Liver (tissue), 3 donors: ENCODE measurements around the gene SCD5.

ENCODE experiments used
- CTCF ChIP-seq: fragments of 150-350 bp; IDR thresholded peaks from 2 replicates; pipeline ENCODE4 v1.5.1; 2017; ENCODE audit warnings: improper control_type of control experiment, low read depth, low read length; ENCODE audit not compliant: missing input control
- GABPA ChIP-seq, 2 donors: IDR thresholded peaks in 1 of 2; conservative IDR thresholded peaks in 1 of 2; 2 replicates each; pipeline ENCODE4 v1.6.1; 2016; ENCODE audit warnings: antibody characterized with exemption in 2 of 2, mild to moderate bottlenecking in 1 of 2, moderate library complexity in 1 of 2
- donor health status: healthy.
- donor health status: healthy.

GRCh38 chr4:82787342-82787741 is 11.3 kb downstream of the SCD5 start:
- no peak for TF ChIP-seq CTCF
- no peak for TF ChIP-seq GABPA (IDR thresholded peaks at IDR 0.05 in 1 of 2, conservative IDR thresholded peaks at IDR 0.05 in 1 of 2)
